IMR-90 (cell line): ENCODE data around the gene SENP5. TPM values are rescaled to one million over a fixed set of nuclear protein-coding genes. Genes with fewer than 3 reads are reported as not detected.

Source experiments
- ATAC-seq: fragments of 200-7000 bp; cut with Tn5 transposase; 2 replicates; pipeline ENCODE4 v1.9.1; 2020; ENCODE audit warnings: low read depth, mild to moderate bottlenecking, moderate library complexity
- BruUV-seq: library from RNA; stranded (reverse); fragments of 400-500 nt; replicated peaks from 2 replicates; lab custom pipeline; 2021; lab: Mats Ljungman, UMichigan
- CTCF ChIA-PET: fragments of 300-600 bp; formaldehyde crosslinking; extraction: SDS; loops from one replicate; lab custom pipeline; 2021; ENCODE audit warnings: antibody characterized with exemption; lab: Yijun Ruan, JAX
- POLR2A ChIA-PET: fragments of 300-600 bp; sonication (Branson Sonifier 250); formaldehyde crosslinking; loops from one replicate; lab custom pipeline; 2022; ENCODE audit warnings: antibody characterized with exemption; ENCODE audit not compliant: unreplicated experiment; lab: Charles Lee
- DNase-seq: peaks from one replicate; pipeline ENCODE4 v3.0.0; 2013
- H2AFZ ChIP-seq: replicated peaks from 2 replicates; pipeline ENCODE3; 2013; ENCODE audit warnings: low read length, mild to moderate bottlenecking; ENCODE audit not compliant: poor library complexity
- H2AK5ac ChIP-seq: 2 replicates; pipeline ENCODE4 v1.6.1; 2013; ENCODE audit warnings: low read depth, low read length, inconsistent platforms
- H2AK9ac ChIP-seq: replicated peaks from 2 replicates; pipeline ENCODE3; 2013; ENCODE audit warnings: mild to moderate bottlenecking, low read depth, low read length, moderate library complexity; ENCODE audit not compliant: poor library complexity
- H2BK120ac ChIP-seq: 2 replicates; pipeline ENCODE4 v1.6.1; 2013; ENCODE audit warnings: low read depth, low read length, inconsistent platforms
- H2BK15ac ChIP-seq: 3 replicates; pipeline ENCODE4 v1.6.1; 2013; ENCODE audit warnings: low read depth, low read length, inconsistent platforms
- H2BK20ac ChIP-seq: 2 replicates; pipeline ENCODE4 v1.6.1; 2013; ENCODE audit warnings: low read depth, mild to moderate bottlenecking, inconsistent platforms, low read length, moderate library complexity
- H2BK5ac ChIP-seq: 2 replicates; pipeline ENCODE4 v1.6.1; 2013; ENCODE audit warnings: mild to moderate bottlenecking, low read depth, low read length, inconsistent platforms; ENCODE audit not compliant: poor library complexity, severe bottlenecking
- H3K14ac ChIP-seq: replicated peaks from 2 replicates; pipeline ENCODE4 v1.6.1; 2013; ENCODE audit warnings: low read depth, low read length, inconsistent platforms
- H3K18ac ChIP-seq: 2 replicates; pipeline ENCODE4 v1.6.1; 2013; ENCODE audit warnings: low read depth, low read length, control low read depth
- H3K23ac ChIP-seq: 2 replicates; pipeline ENCODE4 v1.6.1; 2013; ENCODE audit warnings: low read depth, low read length, inconsistent platforms
- H3K27ac ChIP-seq: 2 replicates; pipeline ENCODE4 v1.5.1; 2013; ENCODE audit warnings: mild to moderate bottlenecking, control low read depth, low read length; ENCODE audit not compliant: insufficient read depth
- H3K27me3 ChIP-seq: 2 replicates; pipeline ENCODE4 v1.6.1; 2013; ENCODE audit warnings: low read length; ENCODE audit not compliant: control insufficient read depth, insufficient read depth
- H3K36me3 ChIP-seq: 2 replicates; pipeline ENCODE4 v1.6.1; 2013; ENCODE audit warnings: low read length, mixed read lengths; ENCODE audit not compliant: control insufficient read depth, insufficient read depth
- H3K4ac ChIP-seq: 2 replicates; pipeline ENCODE4 v1.6.1; 2013; ENCODE audit warnings: low read depth, low read length, inconsistent platforms
- H3K4me1 ChIP-seq: 2 replicates; pipeline ENCODE4 v1.6.1; 2013; ENCODE audit warnings: low read length, mixed read lengths; ENCODE audit not compliant: control insufficient read depth, insufficient read depth
- H3K4me2 ChIP-seq: 2 replicates; pipeline ENCODE4 v1.6.1; 2013; ENCODE audit warnings: low read depth, mild to moderate bottlenecking, control low read depth, low read length, moderate library complexity
- H3K4me3 ChIP-seq: 2 replicates; pipeline ENCODE4 v1.5.1; 2013; ENCODE audit warnings: low read depth, mild to moderate bottlenecking, control low read depth, low read length, moderate library complexity; ENCODE audit not compliant: insufficient read depth
- H3K56ac ChIP-seq: 2 replicates; pipeline ENCODE4 v1.6.1; 2013; ENCODE audit warnings: low read length, inconsistent platforms; ENCODE audit not compliant: insufficient read depth; ENCODE audit errors: extremely low read depth
- H3K79me1 ChIP-seq, 2 experiments: 2 replicates each; pipeline ENCODE4 v1.6.1; 2013; ENCODE audit warnings: low read length in 2 of 2, inconsistent platforms in 1 of 2, low read depth in 1 of 2
- H3K9ac ChIP-seq: 2 replicates; pipeline ENCODE4 v1.6.1; 2013; ENCODE audit warnings: low read depth, low read length, control low read depth
- H3K9me1 ChIP-seq: 2 replicates; pipeline ENCODE4 v1.6.1; 2013; ENCODE audit warnings: low read length, inconsistent platforms; ENCODE audit not compliant: insufficient read depth
- H3K9me3 ChIP-seq: 2 replicates; pipeline ENCODE4 v1.6.1; 2013; ENCODE audit warnings: low read length; ENCODE audit not compliant: control insufficient read depth, insufficient read depth
- H4K20me1 ChIP-seq: 2 replicates; pipeline ENCODE4 v1.6.1; 2013; ENCODE audit warnings: low read length, inconsistent platforms; ENCODE audit not compliant: insufficient read depth
- H4K5ac ChIP-seq: 2 replicates; pipeline ENCODE4 v1.6.1; 2013; ENCODE audit warnings: mild to moderate bottlenecking, low read depth, low read length, control low read depth
- H4K8ac ChIP-seq, 2 experiments: 2 replicates each; pipeline ENCODE4 v1.6.1; 2013; ENCODE audit warnings: low read depth in 2 of 2, low read length in 2 of 2, control low read depth in 1 of 2, inconsistent platforms in 1 of 2
- H4K91ac ChIP-seq: 2 replicates; pipeline ENCODE4 v1.6.1; 2013; ENCODE audit warnings: low read depth, low read length, inconsistent platforms; ENCODE audit not compliant: insufficient read depth
- CEBPB ChIP-seq: IDR thresholded peaks from 2 replicates; pipeline ENCODE4 v1.6.1; 2012; ENCODE audit warnings: low read depth, low read length, improper control_type of control experiment
- CTCF ChIP-seq: conservative IDR thresholded peaks from 2 replicates; pipeline ENCODE4 v1.5.1; 2012; ENCODE audit warnings: mild to moderate bottlenecking, low read depth, low read length, improper control_type of control experiment
- WGBS, 2 experiments: methylation state at CpG; one replicate each; pipeline versions ENCODE4 v1.1.5 to v1.1.7; 2013; ENCODE audit warnings: missing lambda C conversion rate in 2 of 2; ENCODE audit not compliant: insufficient read length in 1 of 2; ENCODE audit errors: extremely low coverage in 2 of 2; 5-methylcytosine and 5-hydroxymethylcytosine counted together
- dilution Hi-C: fragments of 300-500 bp; cut with HindIII; formaldehyde crosslinking; loops from one replicate; pipeline ENCODE4 v1.14.3; 2018; ENCODE audit warnings: low sequenced_read_pairs; ENCODE audit not compliant: unreplicated experiment
- in situ Hi-C: fragments of 300-500 bp; cut with MboI; formaldehyde crosslinking; loops from 3 replicates; pipeline ENCODE4 v1.14.3; 2019; ENCODE audit warnings: low sequenced_read_pairs, inconsistent platforms, mixed read lengths
- intact Hi-C: fragments of 100-400 bp; cut with micrococcal nuclease; formaldehyde crosslinking; loops from 2 replicates; pipeline ENCODE4 v1.10.0; 2022
- polyA plus RNA-seq, 3 experiments: library from polyadenylated mRNA; depleted of rRNA; stranded (reverse); fragments of >200 nt; gene quantifications; 2 replicates each; pipeline ENCODE4 v1.2.3, GENCODE V29; 2012; ENCODE audit warnings: low replicate concordance in 1 of 3
- total RNA-seq: library from RNA; depleted of rRNA; stranded (reverse); fragments of >200 nt; gene quantifications from 2 replicates; pipeline ENCODE4 v1.2.3, GENCODE V29; 2012

The SENP5 gene
- total and polyA plus RNA-seq, 2 of the 4 experiments (the other 2 are of a cell fraction) = 7.4 to 44.4 TPM

DNA sequence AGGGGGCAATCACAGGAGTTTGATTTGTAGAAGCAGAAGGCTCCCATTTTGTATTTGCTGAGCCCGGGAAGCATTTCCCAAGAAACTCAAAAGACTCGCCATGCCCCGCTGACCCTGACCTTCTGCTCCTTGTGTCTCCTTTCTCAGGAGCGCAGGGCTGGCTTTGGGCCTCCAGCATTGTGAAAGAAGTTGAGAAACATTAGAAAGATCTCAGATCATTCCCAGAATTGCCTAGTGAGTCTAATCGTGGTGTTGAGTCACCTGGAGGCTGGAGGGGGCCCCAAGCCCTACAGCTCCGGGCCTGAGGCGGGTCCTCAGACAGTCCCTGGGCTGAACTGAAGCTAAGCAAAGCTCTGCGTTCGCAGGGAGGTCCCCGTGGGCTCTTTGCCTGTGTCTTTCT, 111.8 kb downstream of the SENP5 start:
- no peaks in the 10 kb centered on the region for H3K9me1 ChIP-seq
- H2BK20ac ChIP-seq = no peak overlapping the region
- DNase-seq = peak; percentile 57
- no TSS peak for BruUV-seq
- no peaks in the 10 kb centered on the region for H4K20me1 ChIP-seq
- H3K27ac ChIP-seq = no peak overlapping the region
- no peak overlapping the region for H3K9ac ChIP-seq
- H4K8ac ChIP-seq = no peak overlapping the region
- ChIA-PET POLR2A (no interaction called here), CTCF (no interaction called here)
- no peaks in the 10 kb centered on the region for H3K79me1 ChIP-seq
- H3K56ac ChIP-seq = no peak overlapping the region
- H3K27me3 ChIP-seq = no peaks in the 10 kb centered on the region; the same call in 1 of the 2 replicates
- H3K9me3 ChIP-seq = peaks cover 5% of the 10 kb centered on the region
- ATAC-seq = no peak
- TF ChIP-seq CEBPB = peak; percentile 66
- TF ChIP-seq CTCF = no peak
- no peaks in the 10 kb centered on the region for H3K4me1 ChIP-seq
- H3K14ac ChIP-seq = no peak overlapping the region
- intact Hi-C loops (loop anchor here (2.0 kb wide), 1 partner anchor 531 kb away; no protein-coding TSS in a partner anchor), dilution Hi-C loops (no loop called here), in situ Hi-C loops (loop anchor here (10.0 kb wide), 1 partner anchor 205 kb away; no protein-coding TSS in a partner anchor)
- H3K4me3 ChIP-seq = no peak overlapping the region
- H3K4me2 ChIP-seq = no peak overlapping the region
- no peak overlapping the region for H2BK120ac ChIP-seq
- no CpG with 5 or more reads among the region's 10 CpGs for WGBS, 2 experiments
- no peak overlapping the region for H4K91ac ChIP-seq
- no peak overlapping the region for H2BK15ac ChIP-seq
- no peak overlapping the region for H3K4ac ChIP-seq
- H3K23ac ChIP-seq = no peak overlapping the region
- H3K36me3 ChIP-seq = no peaks in the 10 kb centered on the region
- no peak overlapping the region for H2AK5ac ChIP-seq
- no peak overlapping the region for H2BK5ac ChIP-seq
- H2AK9ac ChIP-seq = no peak overlapping the region
- no peak overlapping the region for H2AFZ ChIP-seq
- no peak overlapping the region for H3K18ac ChIP-seq
- H4K5ac ChIP-seq = no peak overlapping the region
